HCT116 (cell line): ENCODE measurements around the gene ISYNA1. TPM values are rescaled to one million over a fixed set of nuclear protein-coding genes. Genes with fewer than 3 reads are reported as not detected.

Source experiments
- ATAC-seq: fragments of 200-7000 bp; cut with Tn5 transposase; 2 replicates; pipeline ENCODE4 v1.9.1; 2020; ENCODE audit warnings: mild to moderate bottlenecking, moderate library complexity
- BruUV-seq: library from RNA; stranded (reverse); fragments of 400-500 nt; replicated peaks from 2 replicates; lab custom pipeline; 2021; lab: Mats Ljungman, UMichigan
- CTCF ChIA-PET: fragments of 300-600 bp; sonication (Branson Sonifier 250); formaldehyde crosslinking; loops from one replicate; lab custom pipeline; 2021; ENCODE audit warnings: antibody characterized with exemption; lab: Charles Lee
- POLR2A ChIA-PET: fragments of 300-600, 350-600 bp; sonication (Branson Sonifier 250); formaldehyde crosslinking; loops from one replicate; lab custom pipeline; 2021; ENCODE audit warnings: antibody characterized with exemption; lab: Charles Lee
- RAD21 ChIA-PET, 2 experiments: fragments of 300-600 bp; sonication (Branson Sonifier 250); formaldehyde crosslinking; loops; one replicate each; lab custom pipeline; 2023; ENCODE audit warnings: low total read pairs in 2 of 2; ENCODE audit not compliant: uncharacterized antibody in 2 of 2, unreplicated experiment in 2 of 2, low non-redundant PET in 1 of 2; lab: Charles Lee
- DNase-seq: peaks from one replicate; pipeline ENCODE4 v3.0.0-alpha.2; 2010; ENCODE audit warnings: low read depth, low spot score
- H2AFZ ChIP-seq: fragments of 200-600 bp; shearing (Covaris generic), sonication (generic); 2 replicates; pipeline ENCODE4 v1.6.1; 2017; ENCODE audit warnings: low read depth, mixed run types, mixed read lengths, antibody characterized with exemption, low read length; ENCODE audit not compliant: poor library complexity, severe bottlenecking
- H3K27ac ChIP-seq: 2 replicates; pipeline ENCODE4 v1.5.1; 2012; ENCODE audit warnings: low read depth, low read length
- H3K27me3 ChIP-seq: fragments of 200-600 bp; sonication (generic); 2 replicates; pipeline ENCODE4 v1.6.1; 2016; ENCODE audit warnings: mixed run types, low read length, mixed read lengths; ENCODE audit not compliant: insufficient read depth
- H3K36me3 ChIP-seq, 2 experiments: fragments of 200-500 bp in 1 of 2; fragments of 200-600 bp in 1 of 2; sonication (Bioruptor generic) in 1 of 2; sonication (generic) in 1 of 2; 2 replicates each; pipeline versions ENCODE4 v1.5.1 to v1.6.1; 2014 to 2016; ENCODE audit warnings: low read length in 2 of 2, inconsistent platforms in 1 of 2, mixed read lengths in 1 of 2, mixed run types in 1 of 2; ENCODE audit not compliant: insufficient read depth in 2 of 2, control insufficient read depth in 1 of 2
- H3K4me1 ChIP-seq, 2 experiments: fragments of 200-600 bp in 1 of 2; sonication (generic) in 1 of 2; 2 replicates each; pipeline versions ENCODE4 v1.5.1 to v1.6.1; 2012 to 2017; ENCODE audit warnings: low read length in 2 of 2, inconsistent platforms in 1 of 2, mild to moderate bottlenecking in 1 of 2, mixed read lengths in 1 of 2, mixed run types in 1 of 2, moderate library complexity in 1 of 2; ENCODE audit not compliant: insufficient read depth in 2 of 2, control insufficient read depth in 1 of 2
- H3K4me2 ChIP-seq: fragments of 200-600 bp; sonication (generic); 2 replicates; pipeline ENCODE4 v1.6.1; 2017; ENCODE audit warnings: mixed run types, low read length, mixed read lengths
- H3K4me3 ChIP-seq, 2 experiments: fragments of 200-600 bp in 1 of 2; sonication (generic) in 1 of 2; replicated peaks in 1 of 2; 2 replicates each; pipeline ENCODE4 v1.5.1; 2011 to 2016; ENCODE audit warnings: low read length in 2 of 2, control low read depth in 1 of 2, low read depth in 1 of 2, mild to moderate bottlenecking in 1 of 2, mixed read lengths in 1 of 2, mixed run types in 1 of 2
- H3K79me2 ChIP-seq: fragments of 200-600 bp; sonication (generic); 2 replicates; pipeline ENCODE4 v1.6.1; 2017; ENCODE audit warnings: mild to moderate bottlenecking, mixed run types, low read length, moderate library complexity, mixed read lengths; ENCODE audit not compliant: insufficient read depth
- H3K9ac ChIP-seq: fragments of 200-600 bp; sonication (generic); 2 replicates; pipeline ENCODE4 v1.6.1; 2016; ENCODE audit warnings: low read length, mixed read lengths
- H3K9me2 ChIP-seq: fragments of 200-600 bp; sonication (generic), shearing (Covaris generic); 2 replicates; pipeline ENCODE4 v1.6.1; 2017; ENCODE audit warnings: mixed run types, mild to moderate bottlenecking, moderate library complexity; ENCODE audit not compliant: insufficient read depth
- H3K9me3 ChIP-seq, 2 experiments: fragments of 200-500 bp in 1 of 2; fragments of 200-600 bp in 1 of 2; sonication (Bioruptor generic) in 1 of 2; sonication (generic) in 1 of 2; 2 replicates each; pipeline ENCODE4 v1.6.1; 2014 to 2017; ENCODE audit warnings: low read length in 2 of 2, mixed read lengths in 2 of 2, inconsistent platforms in 1 of 2, low read depth in 1 of 2, mild to moderate bottlenecking in 1 of 2, mixed run types in 1 of 2, moderate library complexity in 1 of 2; ENCODE audit not compliant: control insufficient read depth in 1 of 2, insufficient read depth in 1 of 2
- H4K20me1 ChIP-seq: fragments of 200-600 bp; sonication (generic), shearing (Covaris generic); 2 replicates; pipeline ENCODE4 v1.6.1; 2017; ENCODE audit warnings: mixed run types, mild to moderate bottlenecking, moderate library complexity; ENCODE audit not compliant: insufficient read depth
- CBX3 ChIP-seq: IDR thresholded peaks from 2 replicates; pipeline ENCODE4 v1.6.1; 2012; ENCODE audit warnings: low read depth
- CEBPB ChIP-seq: IDR thresholded peaks from 2 replicates; pipeline ENCODE4 v1.6.1; 2012; ENCODE audit warnings: low read depth
- CTCF ChIP-seq, 3 experiments: fragments of 200-600 bp in 1 of 3; sonication (generic) in 1 of 3; IDR thresholded peaks in 2 of 3; conservative IDR thresholded peaks in 1 of 3; 2 replicates each; pipeline ENCODE4 v1.5.1; 2012 to 2017; ENCODE audit warnings: low read depth in 2 of 3, low read length in 2 of 3, antibody characterized with exemption in 1 of 3, borderline replicate concordance in 1 of 3, control low read depth in 1 of 3, mild to moderate bottlenecking in 1 of 3, mixed read lengths in 1 of 3, mixed run types in 1 of 3, moderate library complexity in 1 of 3; ENCODE audit not compliant: insufficient read depth in 1 of 3
- ELF1 ChIP-seq: IDR thresholded peaks from 2 replicates; pipeline ENCODE4 v1.6.1; 2012; ENCODE audit warnings: low read depth, borderline replicate concordance
- EZH2 ChIP-seq: fragments of 200-600 bp; sonication (generic); IDR thresholded peaks from 2 replicates; pipeline ENCODE4 v1.6.1; 2017; ENCODE audit warnings: antibody characterized with exemption, mixed run types
- EZH2phosphoT487 ChIP-seq: fragments of 200-600 bp; IDR thresholded peaks from 2 replicates; pipeline ENCODE4 v1.6.1; 2018; ENCODE audit warnings: antibody characterized with exemption, borderline replicate concordance
- FOSL1 ChIP-seq: IDR thresholded peaks from 2 replicates; pipeline ENCODE4 v1.6.1; 2012; ENCODE audit warnings: low read depth
- JUND ChIP-seq: IDR thresholded peaks from 2 replicates; pipeline ENCODE4 v1.6.1; 2012
- MAX ChIP-seq: IDR thresholded peaks from 2 replicates; pipeline ENCODE4 v1.6.1; 2012
- POLR2A ChIP-seq: IDR thresholded peaks from 2 replicates; pipeline ENCODE4 v1.7.0; 2011; ENCODE audit warnings: borderline replicate concordance; ENCODE audit not compliant: insufficient read depth, insufficient read length; ENCODE audit errors: extremely low read depth
- POLR2AphosphoS5 ChIP-seq: IDR thresholded peaks from 2 replicates; pipeline ENCODE4 v1.6.1; 2011; ENCODE audit warnings: mild to moderate bottlenecking, low read depth, low read length, moderate library complexity
- RAD21 ChIP-seq: IDR thresholded peaks from 2 replicates; pipeline ENCODE4 v1.6.1; 2012; ENCODE audit warnings: low read depth, mild to moderate bottlenecking
- REST ChIP-seq: IDR thresholded peaks from 2 replicates; pipeline ENCODE4 v1.6.1; 2012; ENCODE audit warnings: low read depth
- SIN3A ChIP-seq: IDR thresholded peaks from 2 replicates; pipeline ENCODE4 v1.6.1; 2012; ENCODE audit warnings: low read depth
- SP1 ChIP-seq: IDR thresholded peaks from 2 replicates; pipeline ENCODE4 v1.6.1; 2012; ENCODE audit warnings: low read depth
- TCF7L2 ChIP-seq: IDR thresholded peaks from 2 replicates; pipeline ENCODE4 v1.7.0; 2011; ENCODE audit warnings: borderline replicate concordance, inconsistent platforms; ENCODE audit not compliant: insufficient read depth, insufficient read length; ENCODE audit errors: extremely low read depth
- YY1 ChIP-seq: IDR thresholded peaks from 2 replicates; pipeline ENCODE4 v1.6.1; 2011; ENCODE audit warnings: low read length, low read depth, moderate library complexity, mild to moderate bottlenecking; ENCODE audit not compliant: insufficient replicate concordance; ENCODE audit errors: extremely low read depth
- ZBTB33 ChIP-seq: IDR thresholded peaks from 2 replicates; pipeline ENCODE4 v1.6.1; 2011; ENCODE audit warnings: mild to moderate bottlenecking, low read length, moderate library complexity; ENCODE audit not compliant: insufficient replicate concordance; ENCODE audit errors: extremely low read depth
- ZFX ChIP-seq: fragments of 450-650 bp; IDR thresholded peaks from 2 replicates; pipeline ENCODE4 v1.6.1; 2017
- ZNF274 ChIP-seq: fragments of 200-500 bp; sonication (Bioruptor generic); IDR thresholded peaks from 2 replicates; pipeline ENCODE4 v1.6.1; 2014; ENCODE audit warnings: mild to moderate bottlenecking, low read depth, low read length, inconsistent platforms
- intact Hi-C: fragments of 100-400 bp; cut with micrococcal nuclease; formaldehyde crosslinking; loops from 2 replicates; pipeline ENCODE4 v1.10.0; 2022
- total RNA-seq: library from RNA; stranded (reverse); gene quantifications from one replicate; pipeline ENCODE4 v1.2.1, GENCODE V29; 2021; ENCODE audit not compliant: unreplicated experiment

ISYNA1 gene
- total RNA-seq, 1 experiment from 2014 or later: 365 TPM

GRCh38 chr19:18419195-18419698, 18.7 kb downstream of the ISYNA1 start, which contains the start of gene SSBP4:
Gene SSBP4, plus strand, starts transcription at chr19:18419398. Its CDS starts 251 bp downstream, at chr19:18419649.
- Histone ChIP-seq H2AFZ (no peak within 1 kb of the TSS), H4K20me1 (no peaks in the 10 kb centered on the region), H3K9ac (peak within 1 kb of the TSS; percentile 96), H3K4me1 (peaks cover 50 to 80% of the 10 kb centered on the region in 2 experiments), H3K9me2 (no peaks in the 10 kb centered on the region), H3K36me3 (no peaks in the 10 kb centered on the region; a peak in 1 of 4 replicates), H3K4me3 (peak within 1 kb of the TSS; percentile 65 to 92), H3K27ac (peak within 1 kb of the TSS; percentile 98), H3K79me2 (peaks cover 49% of the 10 kb centered on the region), H3K27me3 (no peaks in the 10 kb centered on the region), H3K4me2 (peak within 1 kb of the TSS; percentile 100), H3K9me3 (no peaks in the 10 kb centered on the region)
- CTCF ChIA-PET: interaction anchor here (0.7 to 3.5 kb wide), 6 partner anchors 9 to 211 kb away, joined by 3 to 11 read pairs (median 4); partner anchors contain the start of gene GDF15
- RAD21 ChIA-PET: interaction anchor here (0.6 kb wide), 3 partner anchors 18 to 537 kb away, joined by 3 to 6 read pairs (median 3); no protein-coding TSS in a partner anchor
- no TSS peak for BruUV-seq
- POLR2A ChIA-PET: interaction anchor here (0.6 to 4.0 kb wide), 6 partner anchors 15 to 138 kb away, joined by 3 to 22 read pairs (median 6); partner anchors contain the start of genes GDF15 and JUND
- DNase-seq (no peak), ATAC-seq (peak; percentile 12)
- intact Hi-C loops: no loop called here
- TF ChIP-seq SP1 (no peak; the same call in 1 of the 2 replicates), ZBTB33 (peak; percentile 45), CTCF (IDR thresholded peaks at IDR 0.05 in 2 of 3, conservative IDR thresholded peaks at IDR 0.05 in 1 of 3; ENCODE audit: borderline replicate concordance in 1 of 3, insufficient read depth in 1 of 3, low read depth in 2 of 3, low read length in 2 of 3) (peak in 1 of 3 experiments; percentile 17; a peak in 1 of 6 replicates), RAD21 (no peak), FOSL1 (no peak), CBX3 (no peak), POLR2AphosphoS5 (peak; percentile 43), ZFX (peak; percentile 62; the same call in 1 of the 2 replicates), REST (no peak), ELF1 (no peak), MAX (peak; percentile 56), YY1 (no peak), EZH2 (no peak), ZNF274 (no peak), EZH2phosphoT487 (no peak), POLR2A (no peak), TCF7L2 (no peak), CEBPB (no peak), SIN3A (no peak), JUND (no peak)
